HG03039 (cell line): ENCODE results near the gene CELSR3.

Experiments
- ATAC-seq: cut with Tn5 transposase; IDR thresholded peaks from one replicate; pipeline ENCODE4 v1.9.1; 2021; ENCODE audit warnings: mild to moderate bottlenecking, moderate library complexity; ENCODE audit not compliant: unreplicated experiment

The CELSR3 gene

DNA sequence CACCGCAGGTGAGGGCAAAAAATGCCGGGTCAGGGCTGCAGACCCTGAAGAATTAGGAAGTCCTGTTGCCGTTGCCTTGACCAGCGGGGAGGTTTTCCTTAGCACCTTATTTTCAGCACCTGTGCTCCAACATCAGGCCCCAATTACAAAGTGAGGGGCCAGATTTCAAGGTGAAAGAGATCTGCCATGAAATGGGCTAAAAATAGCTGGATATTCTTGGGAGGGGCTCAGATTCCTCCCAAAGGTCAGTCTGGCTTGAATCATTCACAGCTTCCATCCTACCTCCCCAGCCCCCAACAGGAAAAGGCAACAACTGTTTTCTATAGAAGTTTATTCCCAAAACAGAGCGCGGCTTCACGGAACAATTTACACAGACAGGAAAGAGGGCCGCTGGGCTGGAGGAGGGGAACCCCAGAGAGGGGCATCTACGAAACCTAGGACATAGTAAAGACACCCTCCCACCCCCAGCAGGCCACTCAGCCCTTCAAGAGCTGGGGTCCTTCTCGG, 26.5 kb downstream of the CELSR3 start:
- no peak for ATAC-seq

DNA sequence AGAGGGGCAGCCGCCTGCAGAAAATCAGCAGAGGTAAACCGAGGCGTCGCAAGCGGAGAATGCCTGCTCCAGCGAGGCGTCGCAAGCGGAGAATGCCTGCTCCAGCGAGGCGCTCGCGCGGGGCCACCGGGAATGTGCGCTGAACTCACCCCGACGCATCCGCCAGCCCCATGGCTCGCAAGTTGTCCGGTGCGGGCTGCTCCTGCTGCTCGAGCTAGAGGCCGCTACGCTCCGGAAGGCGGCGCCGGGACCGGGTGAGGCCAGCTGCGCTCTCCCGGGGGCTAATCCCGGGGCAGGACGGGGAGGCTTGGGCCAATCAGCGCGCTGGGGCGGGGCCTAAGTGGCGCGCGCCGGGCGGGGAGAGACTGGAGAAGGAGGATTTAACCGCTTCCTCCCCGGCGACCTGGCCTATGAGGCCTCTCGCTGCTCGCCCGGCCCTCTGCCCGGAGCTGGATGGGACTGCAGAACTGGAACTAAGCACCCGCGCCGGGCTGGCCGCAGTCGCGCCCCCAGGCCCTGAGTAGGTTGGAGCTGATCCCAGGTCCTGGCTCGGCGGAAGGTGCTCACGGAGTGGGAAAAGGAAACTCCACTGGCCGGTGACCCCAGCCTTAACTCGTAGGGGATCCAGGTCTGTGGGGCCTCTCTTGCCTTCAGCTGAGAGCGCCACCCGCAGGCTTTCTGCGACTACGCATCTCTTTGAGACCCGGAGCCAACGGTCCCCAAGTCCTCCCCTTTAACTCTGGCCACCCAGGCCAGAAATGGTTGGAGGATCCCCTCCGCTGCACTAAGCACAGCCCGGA, 27.3 kb downstream of the CELSR3 start, which contains the start of gene SLC26A6:
SLC26A6 (minus strand) TSS at position 240 of the 800 bp plus-strand sequence; CDS start at position 172, 68 bp downstream.
- ATAC-seq, result peak; percentile 88

DNA sequence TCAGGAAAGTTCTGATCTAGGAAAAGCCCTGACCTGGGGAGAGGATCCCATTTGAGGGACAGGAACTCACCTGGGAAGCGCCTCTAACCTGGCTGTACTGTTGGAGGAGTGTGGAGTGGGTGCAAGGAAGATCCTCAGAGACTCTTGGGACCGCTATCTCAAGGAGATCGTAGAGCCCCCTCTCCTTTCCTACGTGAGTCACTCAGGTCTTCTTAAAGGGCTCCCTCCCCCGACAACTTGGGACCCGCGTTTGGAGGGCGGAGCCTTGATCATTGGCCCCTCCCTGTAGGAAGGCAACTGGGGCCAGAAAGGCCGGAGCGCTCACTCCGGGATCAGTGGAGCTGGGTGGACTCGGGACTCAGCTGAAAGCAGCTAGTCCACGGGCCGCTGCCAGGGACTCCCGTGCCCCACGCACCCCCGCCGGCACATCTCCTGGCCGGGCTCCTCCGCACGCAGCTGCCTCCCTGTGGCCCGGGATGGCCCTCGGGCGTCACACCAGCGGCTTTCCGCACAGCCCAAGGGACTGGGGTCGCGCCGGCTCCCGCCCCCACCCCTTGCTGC, 27.9 kb downstream of the CELSR3 start:
- no peak for ATAC-seq

DNA sequence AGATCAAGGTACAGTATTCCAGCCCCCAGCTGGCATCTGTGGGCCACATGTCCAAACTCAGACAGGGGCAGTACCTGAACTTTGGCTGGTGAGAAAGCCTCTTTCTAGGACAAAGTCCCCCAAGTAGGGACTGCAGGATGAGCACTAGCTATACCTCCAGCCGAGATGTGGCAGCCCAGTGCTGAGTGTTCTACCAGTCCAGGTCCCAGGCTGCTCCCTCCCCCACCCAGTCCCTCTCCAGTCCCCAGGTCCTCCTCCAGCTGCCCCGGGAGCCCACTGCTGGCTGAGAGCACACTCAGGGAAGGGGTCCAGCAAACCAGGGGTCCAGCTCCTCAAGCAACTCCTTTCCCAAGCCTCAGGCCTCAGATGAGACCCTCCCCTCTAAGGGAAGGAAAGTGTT, 28.9 kb downstream of the CELSR3 start:
- no peak for ATAC-seq

DNA sequence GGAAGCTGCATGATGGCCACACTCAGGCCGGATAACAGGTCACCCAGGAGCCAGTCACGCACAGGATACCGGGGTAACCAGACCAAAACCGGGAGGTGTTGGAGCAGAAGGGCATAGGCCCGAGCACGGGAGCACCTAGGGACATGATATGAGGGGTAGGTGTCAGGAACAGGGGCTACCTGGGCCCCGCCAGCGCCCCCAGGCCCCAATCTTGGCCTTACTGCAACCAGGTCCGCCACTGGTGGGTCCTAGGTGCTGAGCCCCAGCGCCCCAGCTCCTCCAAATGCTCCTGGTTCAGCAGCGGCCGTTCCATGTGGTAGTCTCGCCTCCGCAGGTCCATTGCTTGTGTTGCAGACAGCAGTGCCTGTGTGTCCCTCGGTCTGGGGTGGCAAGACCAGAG, 29.4 kb downstream of the CELSR3 start:
- no peak for ATAC-seq

DNA sequence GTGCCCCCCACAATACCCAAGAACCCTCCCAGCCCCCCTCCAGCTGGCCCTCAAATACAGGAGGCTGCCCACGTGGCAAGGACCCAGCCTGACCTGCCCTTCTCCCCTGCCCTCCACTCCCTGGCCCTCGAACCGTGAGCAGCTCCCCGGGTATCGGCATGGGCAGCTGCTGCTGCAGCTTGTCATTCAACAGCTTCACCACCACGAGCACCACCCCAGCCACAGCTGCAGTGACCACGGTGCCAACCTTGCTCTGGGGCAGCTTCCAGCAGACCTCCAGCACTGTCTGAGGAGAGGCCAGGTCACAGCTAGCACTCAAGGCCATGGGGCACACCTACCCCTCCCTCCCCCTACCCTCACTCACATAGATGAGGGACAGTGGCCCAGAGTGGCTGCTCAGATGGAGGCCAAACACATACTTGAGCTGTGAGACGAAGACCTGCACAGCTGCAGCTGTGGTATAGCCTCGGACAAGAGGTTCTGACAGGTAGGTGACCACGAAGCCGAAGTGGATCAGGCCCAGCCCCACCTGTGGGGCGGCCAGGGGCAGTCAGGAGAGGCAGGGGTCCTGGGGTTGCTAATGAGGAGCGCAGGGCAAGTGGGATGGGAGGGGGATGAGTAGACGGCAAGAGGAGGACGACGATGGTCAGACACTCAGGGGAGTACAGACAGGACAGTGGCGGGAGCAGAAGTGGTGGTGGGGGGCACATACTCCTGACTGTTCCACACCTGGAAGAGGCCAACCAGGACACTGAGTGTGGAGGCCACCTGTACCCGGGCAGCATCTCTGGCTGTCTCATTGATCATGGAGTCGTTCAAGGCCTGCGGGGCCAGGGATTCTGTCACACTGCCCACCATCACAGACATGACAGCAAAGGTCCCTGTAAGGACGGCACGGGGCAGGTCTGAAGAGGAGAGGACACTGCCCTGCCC, 30.9 kb downstream of the CELSR3 start:
- no peak for ATAC-seq

DNA sequence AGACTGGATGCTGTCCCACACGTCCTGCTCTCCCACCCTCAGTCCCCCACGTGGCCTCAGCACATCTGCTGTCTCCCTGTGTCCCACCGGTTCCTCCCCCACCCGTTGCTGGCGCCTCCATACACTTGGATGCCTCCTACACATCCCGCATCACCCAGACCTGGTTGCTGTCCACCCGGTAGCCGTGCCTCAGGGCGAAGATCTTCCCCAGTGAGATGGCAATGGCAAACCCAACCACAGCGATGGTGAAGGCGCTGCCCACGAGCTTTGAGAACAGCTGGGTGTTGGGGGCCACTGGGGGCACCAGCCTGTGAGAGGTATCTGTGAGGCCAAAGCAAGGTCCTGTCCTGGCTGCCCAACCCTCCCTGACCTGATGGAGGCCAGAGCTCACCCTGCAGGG, 31.9 kb downstream of the CELSR3 start:
- no peak for ATAC-seq

DNA sequence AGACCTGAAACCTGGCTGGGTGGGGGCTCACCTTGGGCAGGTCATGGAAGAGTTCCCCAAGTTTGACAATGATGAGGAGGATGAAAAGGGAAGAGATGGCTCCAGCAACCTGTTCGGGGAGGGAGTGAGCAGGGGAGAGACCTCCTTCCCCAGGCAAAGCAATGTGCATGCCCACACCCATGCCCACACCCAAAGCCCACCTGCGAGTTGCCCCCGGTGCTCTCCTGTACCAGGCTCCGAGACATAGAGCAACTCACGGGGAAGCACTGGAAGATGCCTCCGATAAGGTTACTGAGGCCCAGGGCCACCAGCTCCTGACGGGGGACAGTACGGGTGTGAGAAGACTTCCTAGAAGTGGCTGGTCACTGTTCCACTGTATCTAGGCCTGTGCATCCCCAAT, 32.3 kb downstream of the CELSR3 start:
- no peak for ATAC-seq

DNA sequence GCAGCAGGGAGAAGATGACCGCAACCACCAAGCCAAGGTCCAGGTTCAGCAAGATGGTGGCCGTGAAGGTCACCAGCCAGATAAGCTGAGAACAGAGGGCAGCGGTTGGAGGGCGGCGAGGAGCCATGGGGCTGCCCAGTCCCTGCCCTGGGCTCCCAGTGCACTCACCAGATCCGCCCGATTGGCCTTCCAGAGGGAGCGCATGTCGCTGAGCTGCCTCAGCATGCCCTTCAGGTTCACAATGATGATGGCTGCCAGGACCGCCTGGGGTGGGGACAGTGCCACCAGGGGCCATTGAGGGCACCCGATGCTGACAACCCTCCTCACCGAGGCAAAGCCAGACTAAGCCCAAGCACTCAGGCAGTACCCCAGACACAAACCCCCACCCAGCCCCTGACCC, 32.8 kb downstream of the CELSR3 start:
- no peak for ATAC-seq

DNA sequence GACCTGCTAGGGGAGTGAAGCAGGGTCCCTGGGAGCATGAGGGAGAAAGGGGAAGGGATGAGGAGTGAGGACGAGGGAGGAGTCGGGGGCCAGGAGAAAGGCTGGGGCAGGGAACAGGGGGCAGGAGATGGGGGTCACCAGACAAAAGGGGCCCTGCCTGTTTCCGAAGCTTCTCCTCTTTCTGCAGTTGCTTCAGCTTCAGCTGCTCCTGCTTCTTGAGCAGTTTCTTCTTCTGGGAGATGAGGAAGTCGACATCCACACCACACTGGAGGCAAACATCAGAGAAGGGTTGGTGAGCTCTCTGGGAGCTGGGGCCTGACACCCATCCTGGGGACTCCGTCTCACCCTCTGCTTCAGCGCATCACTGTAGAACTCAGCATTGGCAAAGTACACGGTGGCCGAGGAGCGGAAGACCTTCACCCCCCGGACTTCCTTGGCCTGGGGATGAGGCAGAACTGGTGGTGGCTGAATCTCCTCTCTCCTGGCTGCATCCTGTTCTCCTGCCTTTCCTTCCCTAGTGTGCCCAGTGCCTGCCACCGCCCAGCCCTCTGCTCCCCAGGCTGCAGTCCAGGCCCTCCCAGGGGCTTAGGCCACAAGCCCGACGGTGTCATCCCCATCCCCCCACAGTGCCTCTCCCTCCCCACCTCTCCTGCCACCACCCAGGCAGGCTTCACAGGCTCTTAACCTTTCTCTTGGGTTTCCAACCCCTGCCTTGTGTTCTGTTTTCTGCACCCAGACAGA, 34.2 kb downstream of the CELSR3 start:
- no peak for ATAC-seq

DNA sequence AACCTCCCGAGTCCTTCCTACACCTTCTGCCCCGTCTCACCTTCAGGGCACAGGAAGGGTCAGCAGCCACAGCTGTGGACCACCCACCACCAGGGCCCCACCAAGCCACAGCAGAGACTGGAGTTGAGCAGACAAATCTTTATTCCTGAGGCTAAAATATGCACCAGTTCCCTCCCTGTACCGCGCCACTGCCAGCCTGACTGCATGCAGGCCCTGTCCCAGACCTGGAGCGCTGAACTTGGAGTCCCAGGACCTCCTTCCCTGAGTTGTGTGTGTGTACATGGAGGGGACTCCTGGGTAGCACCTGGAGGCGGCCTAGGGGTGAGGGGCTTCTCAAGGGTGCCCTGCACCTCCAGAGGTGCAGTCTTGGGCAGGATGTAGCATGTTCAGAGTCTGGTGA, 37.1 kb downstream of the CELSR3 start:
- no peak for ATAC-seq

DNA sequence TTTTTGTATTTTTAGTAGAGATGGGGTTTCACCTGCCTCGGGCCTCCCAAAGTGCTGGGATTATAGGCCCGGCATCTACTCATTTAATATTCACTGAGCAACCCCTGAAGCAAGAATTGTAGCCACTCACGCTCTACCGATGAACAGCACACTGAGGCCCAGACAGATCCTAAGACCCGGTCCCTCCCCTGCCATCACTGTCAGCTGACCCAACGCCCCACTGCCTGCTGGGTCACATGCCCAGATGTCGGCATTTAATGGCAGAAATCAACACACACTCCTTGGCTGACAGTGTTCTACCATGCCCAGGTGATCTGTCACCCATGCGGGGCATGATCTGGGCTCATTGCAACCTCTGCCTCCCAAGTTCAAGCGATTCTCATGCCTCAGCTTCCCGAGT, 37.9 kb downstream of the CELSR3 start:
- no peak for ATAC-seq

DNA sequence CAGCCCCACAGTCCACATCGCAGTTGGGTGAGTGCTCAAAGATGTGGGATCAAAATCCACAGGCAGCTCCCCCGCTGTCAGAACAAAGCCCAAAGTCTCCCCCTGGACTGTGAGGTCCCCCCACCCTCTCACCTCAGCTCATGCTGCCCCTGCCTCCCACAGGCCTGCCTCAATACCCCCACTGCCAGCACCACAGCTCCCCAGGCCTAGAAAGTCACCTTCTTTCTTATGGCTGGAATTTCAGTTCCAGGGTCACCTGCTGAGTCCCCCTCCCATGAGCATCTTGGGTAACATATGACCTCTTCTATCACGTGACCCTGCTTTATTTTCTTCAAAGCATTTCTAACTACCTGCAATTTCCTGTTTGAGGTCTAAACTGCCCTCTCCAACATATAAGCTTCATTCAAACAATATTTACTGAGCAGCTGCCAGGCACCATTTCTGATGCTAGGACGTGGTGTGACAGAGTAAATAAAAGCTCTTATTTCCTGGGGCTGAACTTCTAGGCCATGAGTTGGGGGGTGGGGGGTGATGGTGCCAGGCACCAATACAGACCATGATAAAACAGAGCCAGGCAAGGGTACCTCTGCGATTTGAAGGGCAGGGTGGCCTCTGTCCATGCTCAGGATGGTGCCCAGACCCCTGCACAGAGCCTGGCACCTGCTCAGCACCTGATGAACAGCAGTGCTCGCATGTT, 38.7 kb downstream of the CELSR3 start:
- ATAC-seq, result no peak

DNA sequence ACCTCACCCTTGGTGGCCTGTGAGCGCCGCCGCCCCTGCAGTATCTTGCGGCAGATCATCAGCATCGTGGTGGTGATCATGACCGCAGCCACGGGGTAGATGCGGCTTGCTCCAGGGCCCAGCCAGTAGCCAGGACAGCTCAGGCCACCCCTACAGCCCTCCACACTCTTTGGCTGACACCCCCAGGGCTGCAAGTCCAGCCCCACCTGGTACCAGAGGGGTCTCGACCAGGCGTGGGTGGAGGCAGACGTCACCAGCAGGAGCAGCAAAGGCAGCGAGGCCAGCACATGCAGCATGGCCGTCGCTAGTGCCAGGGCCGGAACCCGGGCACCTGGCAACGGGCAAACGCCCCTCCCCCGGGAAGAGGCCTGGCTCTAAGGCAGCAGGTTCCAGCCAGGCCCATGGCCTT, 41.2 kb downstream of the CELSR3 start, which contains the start of gene TMEM89:
TMEM89 (minus strand) TSS at position 309 of the 409 bp plus-strand sequence; CDS start at position 296, 13 bp downstream.
- no peak for ATAC-seq

DNA sequence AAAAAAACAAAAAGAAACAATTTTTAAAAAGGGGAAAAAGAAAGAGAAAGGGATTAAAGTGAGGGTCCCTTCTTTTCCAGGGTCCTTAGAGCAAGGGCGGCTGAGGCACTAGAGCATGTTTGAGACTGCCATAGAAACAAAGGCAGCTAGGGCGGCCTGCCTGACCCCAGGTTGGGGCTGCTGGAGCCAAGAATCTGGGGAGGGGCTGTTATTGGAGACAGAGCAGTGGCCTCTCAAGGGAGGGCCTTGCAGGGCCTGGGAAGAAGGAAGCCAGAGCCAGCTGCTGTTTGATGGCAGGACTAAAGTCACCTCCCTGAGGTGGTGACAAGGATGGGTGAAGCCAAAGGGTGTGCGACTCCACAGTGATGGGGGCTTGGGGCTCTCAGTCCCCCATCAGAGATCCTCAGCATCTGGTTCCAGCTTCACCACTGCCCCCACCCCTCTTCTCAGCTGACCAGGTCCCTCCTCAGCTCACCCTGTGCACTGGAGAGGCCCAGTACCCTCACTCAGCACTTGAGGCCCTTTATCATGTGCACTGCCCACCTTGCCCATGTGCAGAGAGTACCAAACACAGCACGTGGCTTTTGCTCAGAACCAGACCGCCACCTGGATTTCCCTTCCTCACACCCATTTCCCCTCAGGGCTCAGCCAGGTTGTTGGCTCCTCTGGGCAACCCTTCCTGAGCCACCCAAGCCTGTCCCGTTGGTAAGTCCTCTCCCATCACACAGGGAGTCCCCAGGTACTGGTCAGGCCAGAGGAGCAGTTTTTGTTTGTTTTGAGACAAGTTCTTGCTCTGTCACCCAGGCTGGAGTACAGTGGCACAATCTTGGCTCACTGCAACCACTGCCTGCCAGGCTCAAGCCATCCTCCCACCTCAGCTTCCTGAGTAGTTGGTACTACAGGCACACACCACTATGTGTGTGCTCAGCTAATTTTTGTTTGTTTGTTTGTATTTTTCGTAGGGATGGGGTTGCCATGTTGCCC, 42.9 kb downstream of the CELSR3 start:
- ATAC-seq, result no peak

DNA sequence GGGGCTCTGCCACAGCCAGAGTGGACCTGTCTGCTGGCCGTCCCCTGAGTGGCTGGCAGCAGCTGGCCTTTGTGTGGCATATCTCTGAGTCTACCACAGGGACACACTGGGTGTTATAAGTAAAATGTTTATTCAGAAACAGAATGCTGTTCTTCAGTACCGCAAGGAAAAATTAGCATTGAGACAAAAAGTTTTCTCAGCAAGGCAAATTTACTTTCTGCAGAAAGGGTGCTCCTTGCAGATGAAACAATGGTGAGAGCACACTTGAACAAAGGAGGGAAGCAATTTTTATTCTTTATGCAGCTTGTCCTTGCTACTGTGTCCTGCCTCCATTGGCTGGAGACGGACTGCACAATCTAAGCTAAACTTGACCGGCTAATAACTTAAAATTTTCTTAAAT, 45.1 kb downstream of the CELSR3 start:
- ATAC-seq, result no peak

DNA sequence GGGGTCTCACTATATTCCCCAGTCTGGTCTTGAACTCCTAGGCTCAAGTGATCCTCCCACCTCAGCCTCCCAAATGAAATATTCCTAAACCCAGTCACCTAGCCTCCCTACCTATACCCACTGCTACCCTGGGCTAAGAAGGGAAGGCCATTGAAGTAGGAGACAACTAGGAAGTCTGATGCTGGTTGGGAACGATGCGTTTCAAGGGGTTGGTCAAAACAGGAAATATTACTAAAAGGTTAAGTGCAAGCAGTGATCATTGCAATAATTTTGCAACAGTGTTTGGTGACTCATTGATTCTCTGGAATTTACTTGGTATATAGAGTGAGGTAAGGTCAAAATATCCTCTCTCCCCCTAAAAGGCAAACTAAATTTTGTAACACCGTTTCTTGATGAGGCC, 48.6 kb downstream of the CELSR3 start:
- no peak for ATAC-seq

DNA sequence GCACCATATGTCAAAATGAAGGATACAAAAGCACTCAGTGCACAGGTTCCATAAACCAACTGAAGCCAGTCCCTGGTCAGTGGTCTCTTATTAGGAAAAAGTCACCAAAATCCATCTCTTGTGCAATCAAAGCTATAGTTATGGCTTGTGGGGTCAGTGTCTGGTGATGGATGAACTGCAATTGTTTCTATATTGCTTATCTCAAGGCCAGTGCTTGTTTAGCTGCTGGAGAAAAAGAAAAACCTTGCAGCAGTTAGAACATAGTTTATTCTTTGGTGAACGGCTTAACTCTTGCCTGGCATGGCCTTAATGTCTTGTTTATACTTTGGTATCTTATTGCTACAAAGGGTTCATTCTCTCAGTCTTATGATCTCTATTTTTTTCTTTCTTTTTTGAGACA, 50.4 kb downstream of the CELSR3 start:
- no peak for ATAC-seq
